Adipose tissue (tissue), 3 donors: Measurements from ENCODE around the gene DFFB. TPM values are rescaled to one million over a fixed set of nuclear protein-coding genes. Genes with fewer than 3 reads are reported as not detected.
"Not testable (repeated sequence)": the region's sequence is repeated elsewhere in the genome, so short reads cannot be mapped to it uniquely, and the experiment has no call there.

Source experiments
- H3K27ac ChIP-seq: one replicate; pipeline ENCODE4 v1.5.1; 2013; ENCODE audit warnings: low read depth, low read length
- WGBS, 3 donors: extraction: QIAGEN DNeasy Blood & Tissue Kit; methylation state at CpG; one replicate each; pipeline ENCODE4 v1.1.7; 2013; 5-methylcytosine and 5-hydroxymethylcytosine counted together
- polyA plus RNA-seq, 3 donors: library from polyadenylated mRNA; stranded (reverse); fragments of 200-250 nt; gene quantifications; one replicate each; pipeline ENCODE4 v1.2.3, GENCODE V29; 2013
- donor health status: healthy with polysubstance abuse.
- donor health status: Bipolar disorder and iron deficiency.
- donor health status: healthy.

The DFFB gene
- polyA plus RNA-seq, 3 donors = 3.1 to 4.4 (median 4.3) TPM

- no peak overlapping the region for H3K27ac ChIP-seq
- 87 to 94% (median 90%) methylated on average over 20 to 21 of the region's 21 CpGs for WGBS, 3 donors
These were observed 57.1 kb downstream of the DFFB start for GRCh38 chr1:3914331-3914851.

DNA sequence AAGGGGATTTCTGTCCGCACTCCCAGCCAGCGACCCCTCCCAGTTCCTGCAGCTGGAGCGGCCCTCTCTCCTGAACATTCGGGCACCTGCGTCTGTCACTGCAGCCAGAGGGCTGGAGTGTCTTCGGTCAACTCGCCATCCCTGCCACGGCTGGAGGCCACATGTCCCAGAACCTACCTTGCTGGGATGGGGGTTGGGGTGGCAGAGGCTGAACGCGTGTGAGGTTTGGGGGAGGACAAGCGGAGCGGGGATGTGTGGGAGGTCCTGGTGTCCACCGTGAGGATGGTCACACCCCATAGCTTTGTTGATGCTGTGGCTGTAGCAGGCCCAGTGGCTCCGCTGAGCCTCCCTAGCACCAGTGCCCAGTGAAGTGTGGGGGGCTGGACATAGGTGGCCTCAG lies 57.6 kb downstream of the DFFB start:
- WGBS, 3 donors = 86 to 93% (median 88%) methylated on average over 14 of the region's 14 CpGs
- no peak overlapping the region for H3K27ac ChIP-seq

GRCh38 chr1:3915551-3916121 lies 58.4 kb downstream of the DFFB start:
- H3K27ac ChIP-seq = no peak overlapping the region
- 78 to 81% (median 80%) methylated on average over 15 of the region's 15 CpGs for WGBS, 3 donors

GRCh38 chr1:3917761-3918160 lies 60.5 kb downstream of the DFFB start:
- H3K27ac ChIP-seq = no peak overlapping the region
- 78 to 87% (median 84%) methylated on average over 8 of the region's 8 CpGs for WGBS, 3 donors

GRCh38 chr1:3918359-3918758 lies 61.1 kb downstream of the DFFB start:
- not testable (repeated sequence) for H3K27ac ChIP-seq
- WGBS, 3 donors = 75 to 84% (median 77%) methylated on average over 6 of the region's 6 CpGs

DNA sequence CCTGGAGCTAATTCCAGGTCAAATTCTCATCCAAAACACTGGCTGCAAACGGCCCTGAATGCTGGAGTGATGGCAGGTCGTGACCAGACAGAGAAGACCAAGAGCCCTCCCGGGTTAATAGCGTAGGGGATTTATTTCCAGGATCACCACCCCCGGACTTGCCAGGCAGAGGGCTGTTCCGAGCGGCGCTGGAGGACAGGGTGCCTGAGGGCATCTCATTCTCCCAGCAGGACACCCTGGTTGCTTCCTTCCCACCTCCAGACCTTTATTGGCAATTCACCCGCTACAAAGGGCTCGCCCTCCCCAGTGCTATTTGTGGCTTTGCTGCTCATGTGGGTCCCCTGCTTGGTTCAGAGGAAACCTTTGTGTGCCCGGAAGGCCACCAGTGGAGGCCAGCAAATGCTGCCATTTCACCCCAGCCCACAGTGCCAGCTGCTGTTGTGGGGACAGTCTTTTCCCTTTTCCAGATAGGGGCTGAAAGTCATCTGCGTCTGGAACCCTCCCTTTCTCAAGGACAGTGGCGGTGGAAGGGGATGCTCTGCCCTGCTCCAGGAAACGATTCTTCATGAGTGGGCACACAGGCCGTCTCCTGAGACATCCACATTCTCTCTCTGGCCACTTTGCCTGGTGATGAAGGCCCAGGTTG lies 61.8 kb downstream of the DFFB start:
- H3K27ac ChIP-seq = no peak overlapping the region
- 73 to 81% (median 73%) methylated on average over 15 of the region's 15 CpGs for WGBS, 3 donors

DNA sequence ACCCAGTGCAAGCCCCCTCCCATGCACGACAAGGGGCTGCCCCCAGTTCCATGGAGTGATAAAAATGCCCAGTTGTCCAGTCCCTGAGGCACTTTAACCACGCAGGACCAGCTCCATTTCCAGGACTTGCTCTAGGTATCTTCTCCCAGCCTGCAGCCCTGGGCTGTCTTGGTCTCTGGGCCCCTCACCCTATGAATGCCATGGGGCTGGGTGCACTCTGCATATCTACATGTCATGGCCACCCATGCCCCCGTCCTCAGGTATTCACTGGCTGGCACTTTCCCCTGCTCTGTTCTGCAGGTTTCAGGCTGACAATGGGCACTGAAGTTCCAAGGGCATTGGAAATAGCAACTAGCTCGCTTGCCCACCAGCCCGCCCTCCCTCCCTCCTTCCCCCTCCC lies 62.4 kb downstream of the DFFB start:
- 61 to 79% (median 75%) methylated on average over 5 of the region's 5 CpGs for WGBS, 3 donors

DNA sequence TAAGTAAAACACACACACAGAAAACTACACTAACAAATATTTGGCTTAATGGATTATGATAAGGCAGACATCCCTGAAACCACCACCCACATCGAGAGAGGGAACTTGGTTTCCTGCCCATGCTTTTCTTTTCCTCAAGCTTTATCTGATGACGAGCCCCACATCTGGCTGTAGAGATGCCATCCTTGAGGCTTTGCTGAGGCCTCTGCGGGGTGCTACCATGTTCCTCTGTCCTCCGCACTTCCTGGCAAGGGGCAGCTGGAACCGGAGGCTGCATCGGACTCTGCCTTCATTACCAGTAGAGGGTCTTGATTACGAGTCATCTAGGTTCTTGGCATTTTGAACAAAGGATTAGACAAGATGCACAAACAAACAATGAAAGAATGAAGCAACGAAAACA lies 64.5 kb downstream of the DFFB start:
- 68 to 72% (median 71%) methylated on average over 8 of the region's 8 CpGs for WGBS, 3 donors
- H3K27ac ChIP-seq = no peak overlapping the region

More for the DNA sequence above, 62.4 kb downstream of the DFFB start:
- no peak overlapping the region for H3K27ac ChIP-seq

DNA sequence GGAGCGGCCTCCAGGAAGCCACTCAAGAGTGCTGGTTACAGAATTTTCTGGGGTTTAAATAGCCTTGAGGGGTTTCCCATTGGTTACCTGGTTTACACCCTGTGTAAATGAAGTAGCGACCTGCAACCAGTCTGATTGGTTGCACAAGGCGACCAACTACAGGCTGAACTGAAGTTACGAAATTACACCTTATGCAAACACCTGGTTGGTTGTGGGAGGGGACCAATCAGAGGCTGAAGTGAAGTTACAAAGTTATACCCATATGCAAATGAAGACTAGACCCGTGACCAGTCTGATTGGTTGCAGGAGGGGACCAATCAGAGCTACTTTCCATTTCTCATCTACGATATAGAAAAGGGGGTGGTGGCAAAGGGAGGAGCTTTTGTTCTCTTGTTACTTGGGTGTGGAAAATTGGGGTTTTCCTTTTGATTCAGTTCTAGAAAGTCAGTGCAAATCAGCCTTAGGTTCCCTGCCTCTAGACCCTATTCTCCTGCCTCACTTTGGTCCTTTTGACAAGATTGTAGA lies 65.0 kb downstream of the DFFB start:
- 74 to 86% (median 85%) methylated on average over 6 of the region's 6 CpGs for WGBS, 3 donors
- H3K27ac ChIP-seq = no peak overlapping the region

GRCh38 chr1:3922851-3923250 lies 65.6 kb downstream of the DFFB start:
- 49 to 74% (median 66%) methylated on average over 6 of the region's 6 CpGs for WGBS, 3 donors
- H3K27ac ChIP-seq = no peak overlapping the region

- H3K27ac ChIP-seq = no peak overlapping the region
- 63 to 70% (median 67%) methylated on average over 25 of the region's 25 CpGs for WGBS, 3 donors
These were observed 66.3 kb downstream of the DFFB start for GRCh38 chr1:3923378-3924185.

GRCh38 chr1:3924186-3924824 lies 67.0 kb downstream of the DFFB start:
- H3K27ac ChIP-seq = no peak overlapping the region
- 48 to 56% (median 53%) methylated on average over 13 of the region's 13 CpGs for WGBS, 3 donors

DNA sequence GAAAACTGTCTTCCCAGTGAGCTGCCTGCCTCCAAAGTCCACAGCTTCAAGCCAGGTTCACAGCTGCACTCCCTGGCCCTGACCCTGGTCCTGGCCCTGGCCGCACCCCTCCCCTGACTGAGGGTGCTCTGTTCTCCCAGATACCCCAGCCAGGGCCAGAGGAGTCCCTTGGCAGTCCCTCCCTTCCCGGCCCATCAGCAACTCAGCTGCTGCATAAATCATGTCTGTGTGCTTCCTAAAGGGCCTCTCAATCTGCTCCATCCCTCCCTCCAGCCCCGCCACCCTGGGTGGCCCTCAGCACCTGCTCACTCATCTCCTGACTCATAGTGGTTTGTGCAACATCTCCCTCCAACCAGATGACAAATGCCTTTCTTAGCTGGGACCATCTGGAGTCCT lies 67.5 kb downstream of the DFFB start:
- no peak overlapping the region for H3K27ac ChIP-seq
- WGBS, 3 donors = 25 to 37% (median 26%) methylated on average over 3 of the region's 3 CpGs

- 76 to 83% (median 82%) methylated on average over 12 of the region's 12 CpGs for WGBS, 3 donors
- H3K27ac ChIP-seq = no peak overlapping the region
These were observed 68.0 kb downstream of the DFFB start for GRCh38 chr1:3925256-3925655.

DNA sequence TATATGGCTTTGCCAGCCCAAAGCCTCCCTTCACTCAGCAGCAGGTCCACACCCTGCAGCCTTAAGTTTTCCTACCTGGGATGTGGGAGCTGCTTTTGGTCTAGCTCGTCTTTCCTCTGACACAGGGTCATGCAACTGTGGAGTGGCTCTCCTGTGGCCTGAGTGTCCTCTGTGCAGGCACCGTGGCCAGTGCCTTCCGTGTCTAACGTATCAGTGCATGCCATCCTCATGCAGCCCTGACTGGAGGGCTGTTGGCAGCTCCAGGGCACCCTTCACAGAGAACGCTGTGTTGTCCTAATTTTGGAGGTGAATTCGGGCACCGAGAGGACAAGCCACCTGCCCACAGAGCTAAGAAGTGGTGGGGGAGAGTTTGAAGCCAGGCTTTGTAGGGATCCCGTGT lies 68.5 kb downstream of the DFFB start:
- H3K27ac ChIP-seq = no peak overlapping the region
- 75 to 81% (median 75%) methylated on average over 8 of the region's 8 CpGs for WGBS, 3 donors

DNA sequence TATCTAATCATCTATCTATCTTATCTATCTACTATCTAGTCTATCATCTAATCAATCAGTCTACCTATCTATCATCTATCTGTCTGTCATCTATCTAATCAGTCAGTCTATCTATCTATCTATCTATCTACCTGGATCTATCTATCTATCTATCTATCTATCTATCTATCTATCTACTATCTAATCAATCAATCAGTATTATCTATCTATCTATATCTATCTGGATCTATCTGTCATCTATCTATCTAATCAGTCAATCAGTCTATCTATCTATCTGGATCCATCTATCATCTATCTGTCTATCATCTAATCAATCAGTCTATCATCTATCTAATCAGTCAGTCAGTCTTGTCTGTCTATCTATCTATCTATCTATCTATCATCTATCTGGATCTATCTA lies 69.7 kb downstream of the DFFB start:
- no peak overlapping the region for H3K27ac ChIP-seq

DNA sequence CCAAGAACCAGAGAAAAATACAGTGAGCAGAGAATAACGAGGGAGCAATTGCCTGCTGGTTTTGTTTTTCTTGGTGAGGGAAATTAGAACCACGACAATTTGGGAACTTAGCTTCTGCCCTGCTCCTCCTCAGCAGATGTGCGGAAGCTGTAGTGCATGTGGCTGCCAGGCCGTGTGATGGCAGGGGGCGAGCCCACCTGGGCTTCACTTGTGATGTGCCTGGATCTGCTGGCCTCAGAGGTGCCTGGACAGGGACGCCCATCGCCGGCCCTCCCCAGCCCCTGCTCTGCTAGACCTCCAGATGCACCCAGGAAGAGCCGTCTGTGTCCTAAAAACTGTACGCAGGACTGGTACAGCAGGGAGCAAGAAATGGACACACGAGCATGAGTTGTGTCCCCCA lies 71.3 kb downstream of the DFFB start:
- no peak overlapping the region for H3K27ac ChIP-seq
- WGBS, 3 donors = 50 to 63% (median 52%) methylated on average over 11 of the region's 11 CpGs

DNA sequence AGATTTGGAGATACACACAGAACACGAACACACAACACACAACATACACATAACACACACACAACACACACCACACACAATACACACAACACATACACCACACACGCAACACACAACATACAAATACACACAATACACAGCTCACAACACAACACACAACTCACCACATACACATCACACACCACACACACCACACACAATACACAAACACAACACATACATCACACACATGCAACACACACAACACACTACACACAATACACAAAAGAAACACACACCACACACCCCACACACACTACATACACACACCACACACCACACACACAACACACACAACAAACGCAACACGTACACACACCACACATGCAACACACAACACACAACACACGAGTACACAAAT lies 71.8 kb downstream of the DFFB start:
- no peak overlapping the region for H3K27ac ChIP-seq
- 75 to 85% (median 83%) methylated on average over 5 of the region's 5 CpGs for WGBS, 3 donors
